Measurements from ENCODE around the gene GARNL3. TPM values are rescaled to one million over a fixed set of nuclear protein-coding genes. Genes with fewer than 3 reads are reported as not detected.

The GARNL3 gene
- total RNA-seq, 1 experiment from 2014 or later, result 11.8 TPM

GRCh38 chr9:127252410-127253318 lies 11.9 kb upstream of the GARNL3 start:
- Mint-ChIP-seq H3K36me3 (ENCODE audit: insufficient read depth, unreplicated experiment) (no peaks in the 10 kb centered on the region), H3K4me1 (ENCODE audit: low read depth, unreplicated experiment) (no peaks in the 10 kb centered on the region), H3K9me3 (ENCODE audit: unreplicated experiment) (no peaks in the 10 kb centered on the region), H3K4me3 (ENCODE audit: unreplicated experiment) (no peak overlapping the region), H3K27me3 (ENCODE audit: insufficient read depth, unreplicated experiment) (no peaks in the 10 kb centered on the region), H3K27ac (ENCODE audit: unreplicated experiment) (no peak overlapping the region)
- DNase-seq, result no peak
- no TSS peak for BruUV-seq (replicated peaks)
- Histone ChIP-seq H3K4me3 (ENCODE audit: low read depth, low read length) (no peak overlapping the region), H3K9me3 (no peaks in the 10 kb centered on the region), H3K4me1 (no peaks in the 10 kb centered on the region), H3K27me3 (replicated peaks; ENCODE audit: control insufficient read depth, insufficient read depth, low read length) (no peaks in the 10 kb centered on the region), H3K36me3 (ENCODE audit: control insufficient read depth, insufficient read depth, low read length) (no peaks in the 10 kb centered on the region)
- ChIA-PET POLR2A (no interaction called here), CTCF (interaction anchor here (0.5 kb wide), 1 partner anchor 168 kb away, joined by 3 read pairs; no protein-coding TSS in a partner anchor)
- no peak for TF ChIP-seq CTCF (IDR thresholded peaks at IDR 0.05; ENCODE audit: insufficient read depth in 1 of 2, low read depth in 1 of 2, low read length in 1 of 2, severe bottlenecking in 1 of 2, unreplicated experiment in 1 of 2)
- intact Hi-C loops (cut with micrococcal nuclease; ENCODE audit: unreplicated experiment), result no loop called here

GRCh38 chr9:127253446-127253845 lies 11.1 kb upstream of the GARNL3 start:
- no peak overlapping the region for H3K4me3 Mint-ChIP-seq (ENCODE audit: unreplicated experiment)
- no peaks in the 10 kb centered on the region for H3K27me3 Mint-ChIP-seq (ENCODE audit: insufficient read depth, unreplicated experiment)
- Histone ChIP-seq H3K4me3 (ENCODE audit: low read depth, low read length) (no peak overlapping the region), H3K36me3 (ENCODE audit: control insufficient read depth, insufficient read depth, low read length) (no peaks in the 10 kb centered on the region), H3K9me3 (no peaks in the 10 kb centered on the region), H3K27me3 (replicated peaks; ENCODE audit: control insufficient read depth, insufficient read depth, low read length) (no peaks in the 10 kb centered on the region), H3K4me1 (no peaks in the 10 kb centered on the region)
- no peaks in the 10 kb centered on the region for H3K36me3 Mint-ChIP-seq (ENCODE audit: insufficient read depth, unreplicated experiment)
- H3K9me3 Mint-ChIP-seq (ENCODE audit: unreplicated experiment), result no peaks in the 10 kb centered on the region
- no peak overlapping the region for H3K27ac Mint-ChIP-seq (ENCODE audit: unreplicated experiment)
- no peak for TF ChIP-seq CTCF (IDR thresholded peaks at IDR 0.05; ENCODE audit: insufficient read depth in 1 of 2, low read depth in 1 of 2, low read length in 1 of 2, severe bottlenecking in 1 of 2, unreplicated experiment in 1 of 2)
- intact Hi-C loops (cut with micrococcal nuclease; ENCODE audit: unreplicated experiment), result no loop called here
- POLR2A ChIA-PET, result no interaction called here
- H3K4me1 Mint-ChIP-seq (ENCODE audit: low read depth, unreplicated experiment), result no peaks in the 10 kb centered on the region
- BruUV-seq (replicated peaks), result no TSS peak
- no peak for DNase-seq
- CTCF ChIA-PET, result interaction anchor here (0.5 kb wide), 1 partner anchor 167 kb away, joined by 3 read pairs; no protein-coding TSS in a partner anchor

GRCh38 chr9:127255692-127256091 lies 8.9 kb upstream of the GARNL3 start:
- no peak overlapping the region for H3K27ac Mint-ChIP-seq (ENCODE audit: unreplicated experiment)
- no peaks in the 10 kb centered on the region for H3K9me3 ChIP-seq
- no peak for DNase-seq
- POLR2A ChIA-PET, result no interaction called here
- H3K27me3 ChIP-seq (replicated peaks; ENCODE audit: control insufficient read depth, insufficient read depth, low read length), result no peaks in the 10 kb centered on the region
- H3K4me1 ChIP-seq, result no peaks in the 10 kb centered on the region
- H3K36me3 ChIP-seq (ENCODE audit: control insufficient read depth, insufficient read depth, low read length), result no peaks in the 10 kb centered on the region
- TF ChIP-seq CTCF (IDR thresholded peaks at IDR 0.05; ENCODE audit: insufficient read depth in 1 of 2, low read depth in 1 of 2, low read length in 1 of 2, severe bottlenecking in 1 of 2, unreplicated experiment in 1 of 2), result no peak
- CTCF ChIA-PET, result interaction anchor here (0.5 kb wide), 1 partner anchor 31 kb away, joined by 3 read pairs; no protein-coding TSS in a partner anchor
- no peaks in the 10 kb centered on the region for H3K36me3 Mint-ChIP-seq (ENCODE audit: insufficient read depth, unreplicated experiment)
- no peaks in the 10 kb centered on the region for H3K9me3 Mint-ChIP-seq (ENCODE audit: unreplicated experiment)
- H3K4me3 ChIP-seq (ENCODE audit: low read depth, low read length), result no peak overlapping the region
- intact Hi-C loops (cut with micrococcal nuclease; ENCODE audit: unreplicated experiment), result no loop called here
- H3K4me1 Mint-ChIP-seq (ENCODE audit: low read depth, unreplicated experiment), result no peaks in the 10 kb centered on the region
- H3K4me3 Mint-ChIP-seq (ENCODE audit: unreplicated experiment), result no peak overlapping the region
- H3K27me3 Mint-ChIP-seq (ENCODE audit: insufficient read depth, unreplicated experiment), result no peaks in the 10 kb centered on the region
- no TSS peak for BruUV-seq (replicated peaks)
